K562 (cell line): ENCODE measurements around the gene CDC6. TPM values are rescaled to one million over a fixed set of nuclear protein-coding genes. Genes with fewer than 3 reads are reported as not detected.

Source experiments
- ASH1L ChIP-seq: fragments of 450-650 bp; IDR thresholded peaks from 2 replicates; pipeline ENCODE4 v1.6.1; 2018; ENCODE audit warnings: borderline replicate concordance, mild to moderate bottlenecking, low read depth; ENCODE audit not compliant: partially characterized antibody
- BMI1 ChIP-seq: fragments of 150-350 bp; IDR thresholded peaks from 2 replicates; pipeline ENCODE4 v1.6.1; 2014; ENCODE audit warnings: low read length
- EP400 ChIP-seq: fragments of 450-650 bp; IDR thresholded peaks from 2 replicates; pipeline ENCODE4 v1.6.1; 2017; ENCODE audit warnings: antibody characterized with exemption, mild to moderate bottlenecking, moderate library complexity
- KAT7 ChIP-seq: sonication (generic); formaldehyde crosslinking; IDR thresholded peaks from 2 replicates; pipeline ENCODE4 v1.8.0; 2022; ENCODE audit warnings: missing genetic modification reagents, mild to moderate bottlenecking, borderline replicate concordance
- MCM2 ChIP-seq: fragments of 450-650 bp; IDR thresholded peaks from 2 replicates; pipeline ENCODE4 v1.6.1; 2017; ENCODE audit warnings: low read depth, mild to moderate bottlenecking
- MECOM ChIP-seq: fragments of 250-450 bp; sonication (Bioruptor Pico); IDR thresholded peaks from 2 replicates; pipeline ENCODE4 v1.8.0; 2022; ENCODE audit warnings: inconsistent platforms
- MITF ChIP-seq: IDR thresholded peaks from 2 replicates; pipeline ENCODE4 v1.6.1; 2014; ENCODE audit warnings: antibody characterized with exemption
- MXI1 ChIP-seq: IDR thresholded peaks from 2 replicates; pipeline ENCODE4 v1.6.1; 2011; ENCODE audit warnings: low read depth, mild to moderate bottlenecking, improper control_type of control experiment, low read length
- NFRKB ChIP-seq: fragments of 450-650 bp; IDR thresholded peaks from 2 replicates; pipeline ENCODE4 v1.6.1; 2016; ENCODE audit warnings: low read depth
- POLR2G ChIP-seq: fragments of 200-400 bp; formaldehyde crosslinking; IDR thresholded peaks from 2 replicates; pipeline ENCODE4 v1.6.1; 2017; ENCODE audit warnings: low read depth, mild to moderate bottlenecking, antibody characterized with exemption, low read length, moderate library complexity
- PTBP1 ChIP-seq: fragments of 200-400 bp; formaldehyde crosslinking; IDR thresholded peaks from 2 replicates; pipeline ENCODE4 v1.6.1; 2017; ENCODE audit warnings: low read depth, low read length
- PYGO2 ChIP-seq: fragments of 450-650 bp; IDR thresholded peaks from 2 replicates; pipeline ENCODE4 v1.6.1; 2016; ENCODE audit warnings: mild to moderate bottlenecking, missing genetic modification characterization, moderate library complexity, missing compliant biosample characterization
- RCOR1 ChIP-seq, 2 experiments: IDR thresholded peaks; 2 replicates each; pipeline ENCODE4 v1.6.1; 2012; ENCODE audit warnings: low read depth in 2 of 2, low read length in 2 of 2, borderline replicate concordance in 1 of 2, improper control_type of control experiment in 1 of 2
- RFX1 ChIP-seq: fragments of 450-650 bp; IDR thresholded peaks from 2 replicates; pipeline ENCODE4 v1.6.1; 2016; ENCODE audit warnings: mild to moderate bottlenecking, moderate library complexity
- RNF2 ChIP-seq: sonication (generic); IDR thresholded peaks from 2 replicates; pipeline ENCODE4 v1.6.1; 2016
- RUNX1 ChIP-seq: sonication (generic); IDR thresholded peaks from 2 replicates; pipeline ENCODE4 v1.6.1; 2016; ENCODE audit warnings: antibody characterized with exemption, low read depth
- SAFB ChIP-seq: fragments of 200-400 bp; formaldehyde crosslinking; IDR thresholded peaks from 2 replicates; pipeline ENCODE4 v1.6.1; 2017; ENCODE audit warnings: low read depth, low read length, borderline replicate concordance
- TAL1 ChIP-seq: fragments of 450-650 bp; IDR thresholded peaks from 2 replicates; pipeline ENCODE4 v1.6.1; 2016; ENCODE audit warnings: mild to moderate bottlenecking
- TOE1 ChIP-seq, 2 experiments: fragments of 450-650 bp in 1 of 2; sonication (generic) in 1 of 2; formaldehyde crosslinking in 1 of 2; IDR thresholded peaks; 2 replicates each; pipeline versions ENCODE4 v1.7.1 to v1.8.0; 2016 to 2022; ENCODE audit warnings: borderline replicate concordance in 2 of 2, mild to moderate bottlenecking in 2 of 2, antibody characterized with exemption in 1 of 2, inconsistent platforms in 1 of 2, low read depth in 1 of 2, missing genetic modification reagents in 1 of 2, moderate library complexity in 1 of 2
- ZBTB1 ChIP-seq: sonication (generic); formaldehyde crosslinking; IDR thresholded peaks from 2 replicates; pipeline ENCODE4 v1.8.1; 2023; ENCODE audit warnings: missing genetic modification reagents, low read depth, mild to moderate bottlenecking, borderline replicate concordance
- ZNF146 ChIP-seq: IDR thresholded peaks from one replicate; pipeline ENCODE4 v1.6.1; 2018; ENCODE audit warnings: missing compliant biosample characterization; ENCODE audit not compliant: unreplicated experiment
- ZNF436 ChIP-seq: fragments of 250-450, 450-650 bp; sonication (Bioruptor Pico); formaldehyde crosslinking; IDR thresholded peaks from 2 replicates; pipeline ENCODE4 v1.7.0; 2020; ENCODE audit warnings: mild to moderate bottlenecking
- polyA plus RNA-seq, 8 experiments: library from polyadenylated mRNA; depleted of rRNA in 4 of 8; stranded (reverse) in 5 of 8; unstranded in 3 of 8; fragments of >200 nt; fragmentation: Nextera tagmentation in 2 of 8; fragmentation: Illumina TruSeq in 1 of 8; extraction: Ambion mirVana in 2 of 8; extraction: Trizol in 1 of 8; gene quantifications; 2 replicates each; pipeline versions ENCODE4 v1.2.1 to v1.2.3, GENCODE V29; 2011 to 2014; ENCODE audit warnings: inconsistent platforms in 1 of 8, missing spikeins in 1 of 8
- total RNA-seq, 7 experiments: library from RNA; depleted of rRNA in 6 of 7; stranded (reverse); fragments of >200 nt in 6 of 7; fragmentation: Illumina TruSeq in 2 of 7; extraction: Trizol in 2 of 7; gene quantifications; 2 replicates each; pipeline versions ENCODE4 v1.2.1 to v1.2.3, GENCODE V29; 2011 to 2021; ENCODE audit warnings: low replicate concordance in 1 of 7

The CDC6 gene
- total and polyA plus RNA-seq, 9 of the 15 experiments (the other 6 are each of a cell fraction or from before 2014, with no cell fraction given), result 29.6 to 141 (median 106) TPM

GRCh38 chr17:40287494-40288369, at the start of gene CDC6 (continued):
- TF ChIP-seq TOE1 (IDR thresholded peaks at IDR 0.05; ENCODE audit: borderline replicate concordance) (no peak), TOE1 (CRISPR knock-in tag; IDR thresholded peaks at IDR 0.05; ENCODE audit: borderline replicate concordance, low read depth) (no peak), POLR2G (peak; percentile 99), ZNF436 (CRISPR knock-in tag) (no peak), RUNX1 (no peak), SAFB (no peak), RNF2 (no peak), KAT7 (CRISPR knock-in tag) (no peak), ASH1L (peak; percentile 76), BMI1 (no peak), ZNF146 (no peak), MCM2 (no peak), TAL1 (no peak), MITF (no peak), EP400 (peak; percentile 94), PYGO2 (no peak), PTBP1 (no peak), RCOR1 (IDR thresholded peaks at IDR 0.05; ENCODE audit: borderline replicate concordance in 1 of 2, low read depth in 2 of 2, low read length in 2 of 2) (0 out of 4 replicates have a peak, but pooled peaks of 1 of the 2 experiments have one; percentile 2), RFX1 (no peak), MECOM (no peak), ZBTB1 (CRISPR knock-in tag) (no peak), MXI1 (no peak), NFRKB (peak; percentile 72)
